SU-DHL-6 (cell line): ENCODE data around the gene SBNO2.

ENCODE experiments used
- H2AFZ ChIP-seq: fragments of 200-600 bp; sonication (generic); 2 replicates; pipeline ENCODE4 v1.6.1; 2014; ENCODE audit warnings: low read depth, mild to moderate bottlenecking, moderate library complexity, mixed read lengths, antibody characterized with exemption, low read length; ENCODE audit not compliant: severe bottlenecking
- H3F3A ChIP-seq: fragments of 200-600 bp; shearing (Covaris generic); 2 replicates; pipeline ENCODE4 v1.6.0; 2016; ENCODE audit warnings: antibody characterized with exemption, mild to moderate bottlenecking; ENCODE audit not compliant: insufficient read depth
- H3K27ac ChIP-seq: fragments of 200-600 bp; sonication (generic); 2 replicates; pipeline ENCODE4 v1.5.1; 2016; ENCODE audit warnings: low read depth, mild to moderate bottlenecking, low read length, moderate library complexity, mixed read lengths
- H3K27me3 ChIP-seq: fragments of 200-600 bp; sonication (generic), shearing (Covaris generic); 2 replicates; pipeline ENCODE4 v1.6.0; 2014; ENCODE audit warnings: mild to moderate bottlenecking, low read length
- H3K36me3 ChIP-seq: fragments of 200-600 bp; sonication (generic); 2 replicates; pipeline ENCODE4 v1.6.1; 2014; ENCODE audit warnings: mild to moderate bottlenecking, low read length, mixed read lengths
- H3K4me2 ChIP-seq: fragments of 300-600, 200-600 bp; shearing (Covaris generic), sonication (generic); 2 replicates; pipeline ENCODE4 v1.6.0; 2014; ENCODE audit warnings: low read length, low read depth, mild to moderate bottlenecking; ENCODE audit not compliant: poor library complexity, severe bottlenecking
- H3K4me3 ChIP-seq: fragments of 200-600 bp; sonication (generic); 2 replicates; pipeline ENCODE4 v1.5.1; 2014; ENCODE audit warnings: antibody characterized with exemption, low read length, mild to moderate bottlenecking, mixed read lengths; ENCODE audit not compliant: insufficient read depth, poor library complexity, severe bottlenecking
- H3K79me2 ChIP-seq: fragments of 200-600 bp; sonication (generic); 2 replicates; pipeline ENCODE4 v1.6.1; 2014; ENCODE audit warnings: mild to moderate bottlenecking, low read length, moderate library complexity; ENCODE audit not compliant: insufficient read depth
- H3K9ac ChIP-seq: fragments of 200-600 bp; sonication (generic); 2 replicates; pipeline ENCODE4 v1.7.0; 2014; ENCODE audit warnings: mild to moderate bottlenecking, low read length
- H3K9me2 ChIP-seq: fragments of 200-600 bp; sonication (generic); replicated peaks from 2 replicates; pipeline ENCODE4 v1.6.1; 2014; ENCODE audit warnings: low read length; ENCODE audit not compliant: insufficient read depth
- H3K9me3 ChIP-seq: fragments of 200-600 bp; sonication (generic); 2 replicates; pipeline ENCODE4 v1.6.1; 2014; ENCODE audit warnings: low read length, mixed read lengths; ENCODE audit not compliant: insufficient read depth
- H4K20me1 ChIP-seq: fragments of 200-600 bp; sonication (generic); 2 replicates; pipeline ENCODE4 v1.6.1; 2014; ENCODE audit warnings: low read depth, mild to moderate bottlenecking, antibody characterized with exemption, low read length, moderate library complexity, mixed read lengths
- CTCF ChIP-seq: fragments of 200-600 bp; sonication (generic); IDR thresholded peaks from one replicate; pipeline ENCODE4 v1.5.1; 2017; ENCODE audit warnings: antibody characterized with exemption, mild to moderate bottlenecking, low read length, moderate library complexity; ENCODE audit not compliant: insufficient read depth, poor library complexity, severe bottlenecking
- EZH2phosphoT487 ChIP-seq: fragments of 200-600 bp; sonication (generic), shearing (Covaris generic); conservative IDR thresholded peaks from 2 replicates; pipeline ENCODE4 v1.6.1; 2018; ENCODE audit warnings: mild to moderate bottlenecking, antibody characterized with exemption, low read length, moderate library complexity, mixed read lengths

SBNO2 gene

GRCh38 chr19:1060689-1061088, 113.4 kb downstream of the SBNO2 start:
- Histone ChIP-seq H3K36me3 (no peaks in the 10 kb centered on the region), H3K27ac (no peak overlapping the region), H3K9ac (no peak overlapping the region), H3K27me3 (no peaks in the 10 kb centered on the region), H3K4me2 (no peak overlapping the region), H2AFZ (no peak overlapping the region), H3F3A (peaks cover 12% of the 10 kb centered on the region; the same call in 1 of the 2 replicates), H3K79me2 (no peaks in the 10 kb centered on the region), H4K20me1 (no peaks in the 10 kb centered on the region), H3K9me3 (no peaks in the 10 kb centered on the region), H3K9me2 (no peaks in the 10 kb centered on the region), H3K4me3 (no peak overlapping the region)
- TF ChIP-seq EZH2phosphoT487 (no peak), CTCF (no peak)

- Histone ChIP-seq H3K9ac (no peak overlapping the region), H3K36me3 (no peaks in the 10 kb centered on the region), H3K4me3 (no peak overlapping the region), H2AFZ (no peak overlapping the region), H3K4me2 (no peak overlapping the region), H3K27ac (no peak overlapping the region), H3K27me3 (no peaks in the 10 kb centered on the region), H3K9me3 (no peaks in the 10 kb centered on the region), H3K9me2 (no peaks in the 10 kb centered on the region), H3K79me2 (no peaks in the 10 kb centered on the region), H4K20me1 (no peaks in the 10 kb centered on the region), H3F3A (0 out of 2 replicates have a peak, but pooled peaks cover 7% of the 10 kb centered on the region)
- TF ChIP-seq EZH2phosphoT487: no peak
- TF ChIP-seq CTCF: no peak
These were observed 116.0 kb downstream of the SBNO2 start for GRCh38 chr19:1058112-1058511.
